ENCODE results near the gene ANXA5.

Gene ANXA5

DNA sequence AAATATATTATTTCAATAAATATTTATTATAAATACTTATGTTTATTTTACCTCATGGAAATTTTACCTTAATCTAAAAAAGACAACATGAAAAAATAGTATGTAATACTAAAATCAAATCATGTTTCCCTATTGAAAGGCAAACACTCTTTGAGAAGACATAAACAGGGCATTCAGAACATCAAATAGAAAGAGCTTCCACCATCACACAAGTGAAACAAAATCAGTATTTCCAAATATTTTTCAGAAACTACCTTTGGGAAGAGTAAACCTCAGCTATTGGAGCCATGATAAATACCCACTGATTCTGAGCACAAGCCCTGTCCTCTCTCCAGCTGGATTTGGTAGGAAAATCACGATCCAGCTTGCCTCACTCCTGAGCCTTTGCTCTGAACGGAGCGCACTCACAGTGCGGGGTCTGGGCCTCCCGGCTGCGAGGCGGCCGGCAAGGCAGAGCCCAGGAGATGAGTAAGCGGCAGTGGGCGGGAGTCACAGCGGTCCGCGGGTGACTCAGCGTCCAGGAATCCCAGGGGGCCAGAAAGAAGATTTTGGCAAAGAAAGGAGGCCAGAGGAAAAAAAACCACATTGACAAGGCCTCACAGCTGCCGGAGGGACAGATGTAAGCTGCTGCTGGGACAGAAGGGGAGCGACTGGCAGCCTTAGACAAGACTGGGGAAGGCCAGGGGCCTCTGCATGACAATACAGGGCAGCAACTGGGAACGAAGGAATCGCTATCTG is 14.7 kb upstream of the ANXA5 start:
- DNase-seq, result peak; percentile 81

DNA sequence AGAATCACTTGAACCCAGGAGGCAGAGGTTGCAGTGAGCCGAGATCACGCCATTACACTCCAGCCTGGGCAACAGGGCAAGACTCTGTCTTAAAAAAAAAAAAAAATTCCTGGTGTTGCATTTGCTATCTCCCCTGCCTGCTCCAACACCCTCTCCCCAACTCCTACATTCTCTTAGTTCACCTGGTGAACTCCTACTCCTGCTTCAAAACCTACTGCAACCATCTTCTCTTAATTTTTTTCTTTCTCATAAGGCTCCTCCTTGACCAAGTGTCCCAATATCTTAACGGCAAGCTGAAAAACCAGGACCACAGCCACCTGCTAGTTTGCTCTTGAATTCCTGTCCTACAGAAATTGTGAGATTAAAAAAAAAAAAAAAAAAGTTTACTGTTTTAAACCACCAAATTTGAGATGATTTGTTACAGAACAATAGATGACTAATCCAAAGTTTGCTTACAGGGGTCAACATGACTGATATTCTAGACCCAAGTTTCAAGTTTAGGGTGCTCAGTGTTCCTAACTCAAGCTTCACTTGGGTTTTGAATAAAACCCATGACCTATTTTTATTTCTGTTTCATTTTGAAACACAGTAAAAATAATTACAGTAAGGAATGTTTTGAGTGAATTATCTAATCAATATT is 13.1 kb upstream of the ANXA5 start:
- no peak for DNase-seq

DNA sequence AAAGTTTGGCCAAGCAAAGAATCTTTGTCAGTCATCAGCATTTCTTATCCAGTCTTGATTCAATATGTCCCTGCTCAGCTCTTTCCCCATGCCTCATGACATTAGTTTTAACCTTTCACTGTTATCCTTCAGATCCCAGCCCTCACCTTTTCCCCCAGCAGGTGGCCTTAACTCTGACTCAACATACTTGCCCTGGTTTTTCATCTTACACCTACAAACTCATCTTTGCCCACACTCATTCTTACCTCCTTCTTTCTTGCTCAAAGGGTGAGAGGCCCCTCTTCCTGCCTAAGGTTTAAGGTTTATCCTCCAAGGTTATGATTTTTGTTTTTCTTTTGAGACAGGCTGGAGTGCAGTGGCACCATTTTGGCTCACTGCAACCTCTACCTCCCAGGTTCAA is 10.6 kb upstream of the ANXA5 start:
- no peak for DNase-seq

DNA sequence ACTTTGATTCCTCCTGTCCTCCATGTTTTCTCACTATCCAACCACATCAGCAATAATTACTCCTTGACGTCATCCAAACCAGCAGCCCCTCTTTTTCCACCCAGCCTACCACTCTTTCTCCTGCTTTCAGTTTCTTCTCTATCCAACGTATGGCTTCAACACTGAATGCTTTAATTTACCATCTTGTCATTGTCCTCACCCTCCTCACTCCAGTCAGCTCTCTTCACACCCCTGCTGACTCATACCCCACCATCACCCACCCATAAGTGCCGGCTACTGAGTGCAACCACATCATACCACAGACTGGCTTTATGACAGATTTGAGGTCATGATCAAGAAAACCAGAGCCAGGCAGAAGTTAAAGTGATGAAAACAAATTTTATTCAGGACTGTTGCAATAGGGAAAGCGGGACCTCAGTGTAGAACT is 9.8 kb upstream of the ANXA5 start:
- no peak for DNase-seq

DNA sequence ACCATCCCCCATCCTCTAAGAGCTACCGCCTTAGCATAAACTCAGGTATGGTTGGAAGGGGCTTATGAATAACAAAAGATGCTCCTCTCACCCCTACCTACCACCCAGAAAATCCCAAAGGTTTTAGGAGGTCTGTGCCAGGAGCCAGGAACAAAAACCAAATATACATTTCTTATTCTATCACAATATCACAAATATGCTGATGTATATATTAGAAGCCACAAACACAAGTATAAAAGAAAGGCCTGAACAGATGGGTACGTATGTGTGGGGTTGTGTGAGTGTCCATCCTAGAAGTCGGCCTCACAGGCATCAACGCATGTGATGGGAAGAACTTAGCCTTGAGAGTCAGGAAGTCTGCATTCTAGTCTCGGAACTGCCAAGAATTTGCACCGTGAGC is 8.7 kb upstream of the ANXA5 start:
- no peak for DNase-seq

DNA sequence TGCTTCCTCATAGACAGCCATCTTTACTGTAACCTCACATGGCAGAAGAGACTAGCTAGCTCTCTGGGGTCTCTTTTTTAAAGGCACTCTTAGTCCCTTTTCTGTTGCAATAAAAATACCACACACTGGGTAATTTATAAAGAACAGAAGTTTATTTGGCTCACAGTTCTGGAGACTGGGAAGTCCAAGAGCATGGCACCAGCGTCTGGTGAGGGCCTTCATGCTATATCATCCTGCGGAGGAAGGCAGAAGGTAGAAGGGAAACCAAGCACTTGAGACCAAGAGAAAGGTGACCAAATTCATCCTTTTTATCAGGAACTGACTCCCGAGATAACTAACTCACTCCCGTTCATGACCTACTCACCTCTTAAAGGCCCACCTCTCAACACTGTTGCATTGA is 5.4 kb upstream of the ANXA5 start:
- no peak for DNase-seq

DNA sequence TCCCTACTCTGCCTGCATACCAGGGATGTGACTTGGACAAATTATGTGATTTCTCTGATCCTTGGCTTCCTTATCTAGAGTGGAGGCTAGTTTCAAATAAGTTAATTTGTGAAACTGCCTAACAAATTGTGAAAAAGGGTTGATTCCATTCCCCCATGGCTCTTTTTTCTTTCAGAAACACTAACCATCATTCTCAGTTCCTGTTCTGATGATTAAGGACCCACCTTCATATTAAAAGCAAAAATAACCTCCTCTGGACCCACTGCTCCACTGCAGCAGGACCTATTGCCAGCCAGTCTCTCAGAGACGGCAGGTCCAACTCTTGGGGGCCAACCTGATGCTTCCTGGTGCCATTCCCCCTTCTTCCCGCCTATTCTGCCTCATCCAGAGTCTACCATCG is 4.5 kb upstream of the ANXA5 start:
- no peak for DNase-seq

DNA sequence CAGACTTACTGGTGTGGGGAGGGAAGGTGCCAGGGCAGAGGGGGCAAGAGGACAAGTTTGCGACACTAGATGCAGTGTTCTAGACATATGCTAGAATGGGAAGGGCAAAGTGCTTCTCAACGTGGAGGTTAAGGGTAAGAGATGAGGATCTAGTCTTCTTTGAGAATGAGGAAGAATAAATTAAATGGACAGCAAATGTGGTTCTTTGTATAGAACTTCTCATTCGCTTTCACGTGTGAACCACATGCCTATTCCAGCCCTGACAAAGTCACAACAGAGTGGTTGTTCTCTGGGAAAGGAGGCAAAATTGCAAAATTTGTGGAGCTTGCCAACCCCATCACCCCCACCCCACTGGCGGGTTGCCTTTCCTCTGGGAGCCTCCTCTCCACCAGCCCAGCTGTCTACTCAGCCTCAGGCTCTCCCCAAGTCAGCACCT is 1.5 kb upstream of the ANXA5 start:
- peak; percentile 19 for DNase-seq

DNA sequence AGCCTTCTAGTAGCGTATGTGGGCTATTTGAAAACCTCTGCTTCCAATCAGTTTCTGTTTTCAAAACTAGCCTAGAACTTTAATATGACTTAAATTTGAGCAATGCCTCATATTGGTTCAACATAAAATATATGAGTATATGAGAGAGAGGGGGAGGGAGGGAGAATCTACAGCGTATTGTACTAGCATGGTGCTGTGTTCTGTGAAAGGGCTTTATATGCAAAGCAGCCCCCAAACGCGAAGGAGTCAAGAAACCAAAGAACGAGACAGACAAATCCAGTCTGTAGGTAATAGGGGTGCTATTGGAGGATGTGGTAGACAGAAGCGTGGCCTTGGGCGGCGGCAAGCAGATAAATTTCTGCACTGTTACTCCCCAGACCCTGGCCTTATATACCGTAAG is 784 bp upstream of the ANXA5 start:
- no peak for DNase-seq

DNA sequence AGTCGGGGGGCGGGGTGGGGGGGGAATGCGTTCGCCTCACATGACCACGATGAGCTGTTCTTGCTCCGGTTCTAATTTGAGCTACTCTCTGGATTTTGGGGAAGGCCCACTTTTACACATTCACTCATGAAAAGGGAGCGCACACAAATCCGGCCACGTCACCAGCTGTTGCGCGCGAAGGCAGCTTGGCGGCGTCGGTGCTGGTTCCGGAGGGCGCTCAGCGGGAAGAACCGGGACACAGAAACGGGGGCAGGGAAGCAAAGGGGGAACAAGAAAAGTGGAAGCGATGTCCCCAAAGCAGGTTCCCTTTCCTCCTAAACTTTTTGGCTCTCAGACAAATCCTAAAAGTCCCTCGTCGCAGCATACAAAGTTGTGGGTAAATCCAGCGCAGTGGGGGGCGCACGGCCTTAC is 605 bp downstream of the ANXA5 start:
- peak; percentile 59 for DNase-seq

DNA sequence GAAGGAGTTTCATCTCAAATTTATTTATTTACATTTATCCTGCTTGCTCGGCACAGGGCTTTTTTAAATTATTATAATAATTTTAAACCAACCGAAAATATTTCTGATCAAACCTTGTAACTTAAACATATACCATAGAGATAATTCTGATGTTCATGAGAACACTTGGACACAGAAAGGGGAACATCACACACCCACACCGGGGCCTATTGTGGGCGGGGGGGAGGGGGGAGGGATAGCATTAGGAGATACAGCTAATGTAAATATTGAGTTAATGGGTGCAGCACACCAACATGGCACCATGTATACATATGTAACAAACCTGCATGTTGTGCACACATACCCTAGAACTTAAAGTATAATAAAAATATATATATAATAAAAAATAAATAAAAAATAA is 2.9 kb downstream of the ANXA5 start:
- no peak for DNase-seq

DNA sequence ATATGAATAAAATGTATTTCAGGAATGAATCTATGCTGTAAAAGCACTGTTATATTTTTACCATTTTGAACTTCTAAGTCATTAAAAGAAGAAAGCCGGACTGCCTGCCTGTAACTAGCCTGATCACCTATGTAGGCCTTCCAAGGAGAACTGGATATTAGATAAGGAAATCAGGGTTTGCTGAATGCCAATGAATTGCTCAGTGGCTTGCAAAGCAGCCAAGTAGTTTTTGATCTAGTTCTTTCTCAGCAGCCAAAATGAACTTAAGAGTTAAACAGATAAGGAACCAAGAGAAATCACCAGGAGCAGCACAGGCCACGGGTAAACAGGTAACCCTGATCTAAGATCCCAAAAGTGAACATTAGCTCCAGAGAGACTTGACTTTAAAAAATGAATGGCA is 3.3 kb downstream of the ANXA5 start:
- no peak for DNase-seq

DNA sequence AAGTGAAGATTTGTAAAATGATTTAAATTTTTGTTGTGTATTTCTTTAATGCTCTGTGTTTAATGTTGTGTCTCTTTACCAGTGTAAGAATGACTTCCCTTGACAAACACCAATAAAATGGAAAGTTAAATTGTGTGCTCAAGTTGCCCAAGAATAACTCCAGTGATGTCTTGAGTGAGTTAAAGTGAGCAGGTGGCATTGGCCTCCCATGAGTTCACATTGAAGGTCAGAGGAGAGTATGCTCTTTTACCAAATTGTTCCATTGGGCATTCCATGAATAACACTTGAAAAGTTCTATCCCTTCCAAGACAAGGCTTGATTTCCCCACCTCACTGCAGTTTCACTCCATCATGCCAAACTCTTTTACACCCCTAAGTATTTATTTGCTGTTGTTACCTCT is 4.5 kb downstream of the ANXA5 start:
- no peak for DNase-seq

DNA sequence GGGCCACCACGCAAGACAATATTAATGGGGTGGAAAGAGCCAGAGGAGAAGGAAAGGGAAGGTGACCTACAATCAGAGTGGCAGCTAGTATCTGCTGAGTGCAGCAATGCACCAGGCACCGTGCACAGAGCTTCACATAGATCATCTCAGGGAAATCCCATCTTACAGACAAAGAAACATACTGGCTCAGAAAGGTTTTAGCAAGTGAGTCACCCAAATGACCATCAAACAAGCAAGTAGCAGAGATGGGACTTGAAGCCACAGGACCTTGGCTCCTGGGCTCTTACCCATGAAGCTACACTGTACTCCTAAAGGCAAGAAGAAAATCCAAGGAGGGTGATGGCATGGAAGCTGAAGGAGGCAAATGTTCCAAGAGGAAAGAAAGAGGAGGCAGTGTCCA is 6.8 kb downstream of the ANXA5 start:
- DNase-seq, result no peak

DNA sequence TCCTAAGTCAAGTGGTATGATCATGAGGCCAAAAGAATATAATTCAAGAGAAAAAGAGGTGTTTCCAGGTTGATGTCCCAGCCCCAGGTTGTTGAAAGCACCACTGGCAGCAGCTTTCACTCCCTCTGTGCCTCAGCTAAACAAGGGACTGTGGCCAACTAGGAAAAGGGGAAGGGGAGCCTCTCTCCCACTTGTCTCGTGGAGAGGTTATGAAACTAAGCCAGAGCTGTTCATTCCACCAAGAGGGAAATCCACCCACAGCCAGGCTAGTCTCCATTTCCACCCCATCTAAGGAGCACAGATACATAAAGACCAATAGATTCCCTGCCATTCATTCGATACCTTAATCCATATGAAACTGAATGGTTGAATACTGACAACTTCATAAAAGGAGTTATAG is 8.1 kb downstream of the ANXA5 start:
- DNase-seq, result no peak

DNA sequence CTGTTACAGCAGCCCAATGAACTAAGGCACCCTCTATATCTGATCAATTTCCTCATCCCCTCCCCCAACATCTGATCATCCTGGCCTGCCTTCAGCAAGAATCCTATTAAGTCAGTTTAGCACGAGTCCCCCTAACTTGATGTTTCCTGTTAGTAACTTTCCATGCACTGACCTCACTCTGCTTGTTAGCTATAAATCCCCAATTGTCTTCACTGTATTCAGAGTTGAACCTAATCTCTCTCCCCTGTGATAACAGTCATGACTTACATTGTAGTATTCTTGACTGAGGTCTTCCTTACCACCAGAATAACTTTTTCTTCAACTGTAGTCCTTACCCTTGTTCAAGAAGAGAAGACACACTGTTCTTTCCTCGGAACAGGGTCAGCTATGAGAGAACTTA is 8.5 kb downstream of the ANXA5 start:
- no peak for DNase-seq

DNA sequence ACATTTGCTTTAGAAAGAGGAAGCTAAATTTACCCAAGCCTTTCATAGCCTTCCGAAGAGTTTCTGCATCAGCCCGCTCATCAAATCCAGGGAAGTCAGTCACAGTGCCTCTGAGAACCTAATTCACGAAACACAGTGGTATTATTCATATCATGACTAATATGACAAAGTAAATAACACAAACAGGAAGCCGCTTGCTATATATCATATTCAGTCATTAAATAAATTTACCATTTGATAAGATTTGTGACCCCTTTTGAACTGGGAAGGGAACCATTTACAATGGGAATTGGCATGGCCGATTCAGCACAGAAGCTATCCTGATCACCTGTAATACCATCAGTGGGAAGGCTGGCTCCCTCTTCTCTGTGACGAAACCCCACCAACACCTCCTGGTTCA is 10.5 kb downstream of the ANXA5 start:
- DNase-seq, result no peak

DNA sequence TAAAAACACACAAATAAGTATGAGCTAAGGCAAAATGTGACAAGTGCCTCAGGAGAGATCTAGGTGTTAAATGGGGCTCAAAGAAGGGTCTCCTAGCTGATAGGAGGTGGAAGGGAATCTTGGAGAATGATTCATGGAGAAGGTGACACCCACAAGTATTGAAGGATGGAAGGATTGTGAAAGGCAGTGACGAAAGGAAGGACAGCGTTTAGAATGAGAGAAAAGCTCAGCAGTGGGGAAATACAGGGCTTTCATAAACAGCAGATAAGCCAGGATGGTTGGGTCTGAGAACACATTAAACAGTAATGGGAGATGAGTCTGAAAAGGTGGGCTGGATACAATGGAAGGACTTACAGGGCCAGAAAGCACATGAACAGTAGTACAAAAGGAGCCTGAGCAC is 11.5 kb downstream of the ANXA5 start:
- no peak for DNase-seq

DNA sequence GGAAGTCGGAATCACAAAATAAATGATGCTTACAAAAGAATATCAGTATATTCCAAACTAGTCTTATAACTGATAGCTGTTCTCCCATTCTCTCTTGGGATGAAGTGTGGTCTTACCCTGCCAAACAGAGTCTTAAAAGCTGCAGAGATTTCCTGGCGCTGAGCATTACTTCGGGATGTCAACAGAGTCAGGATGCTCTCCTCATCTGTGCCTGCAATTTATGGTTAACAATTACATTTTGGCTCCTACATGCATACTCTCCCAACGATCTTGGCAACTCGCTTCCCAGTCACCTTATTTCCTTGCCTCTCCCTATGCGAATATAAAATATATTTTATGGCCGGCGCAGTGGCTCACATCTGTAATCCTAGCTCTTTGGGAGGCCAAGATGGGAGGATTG is 12.2 kb downstream of the ANXA5 start:
- DNase-seq, result no peak

DNA sequence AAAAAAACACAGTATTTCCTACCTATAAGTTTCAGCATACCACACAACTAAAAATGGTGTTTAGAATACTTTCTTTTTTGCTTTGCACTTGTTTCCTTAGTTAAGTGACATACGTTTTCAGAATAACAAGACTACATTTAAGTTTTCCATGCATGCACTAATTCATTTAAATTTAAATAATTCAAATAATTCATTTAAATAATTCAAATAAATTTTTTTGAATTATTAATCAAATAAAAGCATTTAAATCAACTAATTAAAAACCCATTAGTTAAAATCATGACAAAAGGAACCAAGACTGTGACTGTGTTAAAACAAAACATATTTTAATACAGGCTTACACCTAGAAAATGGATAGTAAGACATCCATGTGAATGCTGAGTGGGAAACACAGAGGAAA is 12.8 kb downstream of the ANXA5 start:
- no peak for DNase-seq

DNA sequence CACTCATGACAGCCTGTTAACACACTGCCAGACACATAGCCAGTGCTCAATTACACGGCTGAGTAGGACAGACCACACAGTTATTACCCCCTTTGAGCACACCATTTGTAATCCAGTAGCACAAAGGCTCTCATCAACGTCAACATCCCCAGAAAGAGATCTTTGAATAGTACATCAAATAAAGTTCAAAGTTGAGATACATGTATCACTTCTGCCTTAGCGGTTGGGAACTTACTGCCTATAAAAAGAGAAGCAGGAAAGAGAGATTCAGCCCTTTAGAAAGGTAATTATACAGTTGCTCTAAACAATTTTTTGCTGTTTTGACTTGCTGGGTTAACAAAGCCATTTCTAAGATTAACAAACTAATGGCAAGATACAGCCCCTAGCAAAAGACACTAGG is 16.2 kb downstream of the ANXA5 start:
- no peak for DNase-seq

DNA sequence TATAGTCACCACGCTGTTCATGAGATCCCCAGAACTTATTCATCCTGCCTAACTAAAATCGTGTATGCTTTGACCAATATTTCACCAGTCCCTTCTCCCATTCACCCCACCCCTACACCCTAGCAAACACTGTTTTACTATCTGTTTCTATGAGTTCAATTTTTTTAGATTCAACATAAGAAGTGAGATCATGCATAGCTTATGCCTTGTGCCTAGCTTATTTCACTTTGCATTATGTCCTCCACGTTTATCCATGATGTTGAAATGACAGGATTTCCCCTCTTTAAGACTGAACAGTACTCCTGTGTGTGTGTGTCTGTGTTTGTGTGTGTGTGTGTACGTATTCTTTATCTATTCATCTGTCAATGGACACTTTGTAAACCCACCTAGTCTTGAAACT is 16.8 kb downstream of the ANXA5 start:
- DNase-seq, result no peak

DNA sequence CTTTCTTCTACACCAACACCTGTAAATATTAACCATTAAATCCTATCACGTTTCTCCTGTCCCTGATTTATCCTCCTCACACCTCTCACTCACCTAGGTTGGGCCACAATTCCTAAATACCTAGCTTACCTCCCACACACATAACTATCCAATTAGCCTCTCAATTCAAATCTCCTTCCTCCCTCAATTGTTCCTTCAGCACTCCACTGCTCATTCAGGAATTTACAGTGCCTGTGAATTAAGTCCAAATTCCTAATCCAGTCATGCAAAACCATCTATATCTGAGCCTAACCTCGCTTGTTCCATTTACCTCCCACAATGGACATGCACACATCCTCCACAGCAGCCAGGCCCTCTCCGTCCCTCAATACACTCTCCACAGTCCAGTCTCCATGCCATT is 17.5 kb downstream of the ANXA5 start:
- DNase-seq, result no peak

DNA sequence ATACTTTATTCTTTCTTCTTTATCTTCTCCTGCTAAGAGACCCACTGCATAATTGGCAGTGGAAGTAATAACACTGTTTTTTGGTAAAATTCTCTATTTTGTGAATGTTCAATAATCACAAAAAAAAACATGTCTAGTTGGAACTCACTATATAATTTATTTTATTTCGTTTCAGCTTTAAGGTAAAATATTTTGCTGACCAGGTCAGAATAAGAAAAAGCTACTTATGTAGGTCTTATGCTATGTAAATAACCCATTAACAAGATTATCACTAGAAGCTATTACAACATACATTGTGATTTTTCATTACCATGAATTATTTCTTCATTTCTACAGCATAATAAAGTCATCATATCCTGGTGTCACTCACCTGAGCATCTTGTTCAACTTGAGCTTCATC is 19.3 kb downstream of the ANXA5 start:
- DNase-seq, result no peak
